Activated T-cell treated with anti-CD3 and anti-CD28 coated beads, Interleukin-2, amount 50 U/mL, for 24 hours (primary cell): Measurements from ENCODE around the gene CSF3.

ENCODE experiments used
- DNase-seq: peaks from one replicate; pipeline ENCODE4 v3.0.0-alpha.2; 2020
- H3K27ac Mint-ChIP-seq: 2 replicates; pipeline ENCODE4 v1.8.0; 2020; ENCODE audit warnings: mild to moderate bottlenecking, mixed read lengths
- H3K27me3 Mint-ChIP-seq: 2 replicates; pipeline ENCODE4 v1.8.0; 2020; ENCODE audit warnings: mixed read lengths
- H3K36me3 Mint-ChIP-seq: 2 replicates; pipeline ENCODE4 v1.8.0; 2020; ENCODE audit warnings: low read depth, mixed read lengths
- H3K4me1 Mint-ChIP-seq: 2 replicates; pipeline ENCODE4 v1.8.0; 2020; ENCODE audit warnings: low read depth, mixed read lengths
- H3K4me3 Mint-ChIP-seq: 2 replicates; pipeline ENCODE4 v1.8.0; 2020; ENCODE audit warnings: mild to moderate bottlenecking, moderate library complexity, mixed read lengths
- H3K9me3 Mint-ChIP-seq: 2 replicates; pipeline ENCODE4 v1.8.0; 2020; ENCODE audit warnings: mixed read lengths

The CSF3 gene

DNA sequence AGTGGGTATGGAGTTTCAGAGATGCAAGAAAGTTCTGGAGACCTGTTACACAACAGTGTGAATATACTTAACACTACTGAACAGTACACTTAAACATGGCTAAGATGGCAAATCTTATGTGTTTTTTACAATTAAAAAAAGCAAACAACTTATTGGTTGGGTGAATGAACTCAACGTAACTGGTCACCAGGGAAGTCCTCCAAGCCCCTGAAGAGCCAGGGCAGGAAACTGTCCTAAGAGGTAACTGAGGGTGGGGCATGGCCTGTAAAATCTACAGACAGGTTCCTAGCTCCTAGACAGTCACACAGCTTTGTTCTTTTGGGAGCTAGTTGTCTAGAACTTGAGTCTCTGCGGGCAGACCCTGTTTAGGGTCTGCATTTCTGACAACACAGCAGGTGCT is 10.3 kb downstream of the CSF3 start:
- no peak for DNase-seq
- Mint-ChIP-seq H3K27me3 (no peaks in the 10 kb centered on the region), H3K9me3 (no peaks in the 10 kb centered on the region), H3K36me3 (peaks cover 87% of the 10 kb centered on the region), H3K4me3 (no peak overlapping the region), H3K27ac (peak overlapping the region; percentile 19), H3K4me1 (peaks cover 22% of the 10 kb centered on the region)

DNA sequence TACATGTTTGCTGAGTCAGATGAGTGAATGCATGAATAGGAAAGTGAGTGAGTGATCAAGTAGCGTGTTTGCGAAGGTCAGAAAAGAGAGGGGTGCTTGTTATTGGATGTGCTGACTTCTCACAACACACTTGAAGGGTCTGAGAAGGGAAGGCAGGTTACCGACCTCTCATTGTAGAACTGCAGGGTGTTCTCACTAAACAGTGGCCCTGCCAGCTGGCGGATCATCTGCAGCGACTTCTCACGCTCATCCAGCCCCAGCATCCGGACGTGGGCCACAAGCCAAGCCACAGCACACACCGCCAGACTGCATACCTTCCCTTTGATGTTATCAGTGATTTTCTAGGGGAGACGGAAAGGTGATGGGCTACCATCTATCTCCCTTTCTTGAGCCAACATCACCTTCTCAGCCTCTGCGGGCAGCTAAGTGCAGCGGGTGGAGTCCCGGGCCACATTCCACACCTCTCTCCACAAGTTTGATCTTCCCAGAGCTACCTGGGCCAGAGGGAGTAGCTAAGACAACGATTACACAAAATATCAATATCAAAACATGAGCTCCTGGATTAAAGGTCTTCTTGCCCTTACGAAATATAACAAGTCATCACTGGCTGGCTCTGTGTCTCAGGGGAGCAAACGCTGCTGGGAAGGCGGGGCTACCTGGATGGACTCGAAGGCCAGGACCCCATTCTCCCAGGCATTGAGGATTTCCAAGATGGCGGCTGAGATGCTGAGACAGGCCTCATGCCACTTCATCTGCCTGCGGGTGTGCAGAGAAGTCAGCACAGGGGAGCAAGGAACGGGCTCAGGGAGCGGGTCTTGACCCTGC is 11.0 kb downstream of the CSF3 start:
- Mint-ChIP-seq H3K4me1 (peaks cover 22% of the 10 kb centered on the region), H3K27ac (peak overlapping the region; percentile 19), H3K9me3 (no peaks in the 10 kb centered on the region), H3K4me3 (no peak overlapping the region), H3K36me3 (peaks cover 88% of the 10 kb centered on the region), H3K27me3 (no peaks in the 10 kb centered on the region)
- peak; percentile 55 for DNase-seq

DNA sequence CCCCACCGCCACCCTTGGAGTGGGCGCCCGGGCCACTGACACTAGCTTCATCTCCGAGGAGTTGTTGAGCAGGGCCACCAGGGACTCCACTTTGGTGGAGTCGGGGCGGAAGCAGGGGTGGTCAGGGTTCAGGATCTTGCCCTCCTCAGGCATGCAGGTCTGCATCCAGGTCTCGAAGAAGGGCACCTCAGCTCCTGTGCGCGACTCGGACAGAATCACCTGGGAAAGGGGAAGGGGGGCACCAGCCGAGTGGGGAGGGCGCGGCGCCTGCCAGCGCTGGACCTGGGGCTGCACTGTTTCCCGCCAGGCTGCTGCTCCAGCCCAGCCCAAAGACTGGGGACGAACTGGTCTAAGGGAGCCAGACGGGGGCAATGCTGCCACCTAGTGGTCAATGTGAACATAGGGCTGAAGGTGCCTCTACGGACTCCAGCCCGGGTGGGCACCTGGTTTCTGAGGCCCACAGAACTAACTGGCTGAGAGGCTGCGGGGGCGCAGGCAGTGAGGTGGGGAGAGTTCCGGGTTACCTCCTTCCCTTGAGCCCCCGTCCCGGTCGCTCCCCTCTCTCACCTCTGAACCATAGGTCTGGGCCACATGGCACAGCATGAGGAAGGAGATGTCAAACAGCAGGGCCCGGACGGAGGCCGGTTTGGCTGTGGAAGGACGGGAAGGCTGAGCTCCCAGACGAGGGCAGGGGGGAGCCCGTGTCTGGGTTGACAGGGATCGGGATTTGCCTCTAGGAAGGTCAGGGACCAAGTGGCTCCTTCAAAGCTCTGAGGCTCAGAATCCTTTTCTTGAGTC is 11.8 kb downstream of the CSF3 start:
- Mint-ChIP-seq H3K4me1 (peaks cover 22% of the 10 kb centered on the region), H3K27ac (no peak overlapping the region), H3K4me3 (no peak overlapping the region), H3K36me3 (peaks cover 88% of the 10 kb centered on the region), H3K27me3 (no peaks in the 10 kb centered on the region), H3K9me3 (no peaks in the 10 kb centered on the region)
- DNase-seq: peak; percentile 81

DNA sequence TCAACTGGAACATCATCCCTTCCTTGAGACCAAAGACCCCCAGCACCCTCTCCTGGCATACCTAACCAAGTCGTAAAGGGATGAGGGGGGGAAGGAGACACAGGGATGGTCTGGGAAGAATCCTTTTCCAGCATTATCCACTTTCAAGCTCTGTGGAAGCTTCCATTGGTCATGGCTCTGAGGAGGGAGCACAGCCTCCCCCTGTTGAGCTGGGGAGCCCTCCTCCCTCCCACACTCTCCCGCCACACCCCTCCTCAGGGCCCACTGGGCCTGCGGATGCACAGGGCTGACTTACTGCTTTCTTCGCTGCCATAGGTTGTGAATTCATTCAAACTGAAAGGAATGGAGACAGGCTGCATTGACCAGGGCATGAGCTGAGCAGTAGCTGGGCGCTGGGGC is 12.4 kb downstream of the CSF3 start:
- DNase-seq: no peak
- Mint-ChIP-seq H3K27ac (no peak overlapping the region), H3K27me3 (no peaks in the 10 kb centered on the region), H3K4me1 (peaks cover 22% of the 10 kb centered on the region), H3K4me3 (no peak overlapping the region), H3K36me3 (peaks cover 88% of the 10 kb centered on the region), H3K9me3 (no peaks in the 10 kb centered on the region)

DNA sequence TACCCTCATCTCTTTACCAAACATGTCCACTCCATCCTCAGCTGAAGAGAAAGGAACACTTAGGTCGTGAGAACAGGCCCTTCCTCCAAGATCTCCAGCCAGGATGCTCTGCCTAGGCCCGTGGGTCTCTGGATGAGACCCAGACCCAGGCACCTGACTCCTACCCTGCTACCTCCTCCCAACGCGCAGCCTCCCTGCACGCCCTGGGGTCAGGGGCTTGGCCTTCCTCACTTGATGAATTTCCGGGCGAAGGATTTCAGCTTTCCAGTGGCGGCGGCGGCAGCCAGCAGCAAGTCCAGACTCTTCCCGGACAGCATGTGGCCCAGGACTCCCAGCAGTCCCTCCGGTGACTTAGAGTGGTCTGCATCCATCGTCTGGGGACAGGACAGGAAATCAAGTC is 13.4 kb downstream of the CSF3 start:
- H3K4me3 Mint-ChIP-seq: no peak overlapping the region
- peaks cover 89% of the 10 kb centered on the region for H3K36me3 Mint-ChIP-seq
- H3K27me3 Mint-ChIP-seq: no peaks in the 10 kb centered on the region
- H3K4me1 Mint-ChIP-seq: peaks cover 22% of the 10 kb centered on the region
- H3K27ac Mint-ChIP-seq: no peak overlapping the region
- no peaks in the 10 kb centered on the region for H3K9me3 Mint-ChIP-seq
- DNase-seq: no peak

DNA sequence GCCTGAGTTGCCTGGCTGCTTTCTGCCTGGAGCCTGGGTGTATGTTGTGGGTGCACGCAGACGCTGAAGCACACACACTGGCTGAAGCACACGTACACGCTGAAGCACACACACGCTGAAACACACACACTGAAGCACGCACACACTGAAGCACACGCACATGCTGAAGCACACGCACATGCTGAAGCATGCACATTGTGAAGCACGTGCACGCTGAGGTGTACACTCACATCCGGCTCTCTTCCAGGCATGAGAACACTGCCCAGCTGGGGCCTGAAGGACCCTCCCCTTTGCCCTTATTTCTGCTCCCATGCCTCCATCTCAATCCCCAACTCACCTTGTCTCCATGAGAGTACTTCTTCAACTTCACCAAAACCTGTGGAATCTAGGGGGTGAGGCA is 16.5 kb downstream of the CSF3 start:
- Mint-ChIP-seq H3K27me3 (no peaks in the 10 kb centered on the region), H3K27ac (peak overlapping the region; percentile 37), H3K9me3 (no peaks in the 10 kb centered on the region), H3K4me3 (no peak overlapping the region), H3K36me3 (peaks cover 95% of the 10 kb centered on the region), H3K4me1 (peaks cover 6% of the 10 kb centered on the region)
- no peak for DNase-seq

- no peak overlapping the region for H3K4me3 Mint-ChIP-seq
- no peaks in the 10 kb centered on the region for H3K27me3 Mint-ChIP-seq
- no peaks in the 10 kb centered on the region for H3K9me3 Mint-ChIP-seq
- H3K4me1 Mint-ChIP-seq: no peaks in the 10 kb centered on the region
- H3K36me3 Mint-ChIP-seq: peaks cover 92% of the 10 kb centered on the region
- no peak for DNase-seq
- no peak overlapping the region for H3K27ac Mint-ChIP-seq
Observed at GRCh38 chr17:40032322-40033320, 17.4 kb downstream of the CSF3 start.

GRCh38 chr17:40033339-40033738 is 18.1 kb downstream of the CSF3 start:
- H3K27ac Mint-ChIP-seq: no peak overlapping the region
- peaks cover 85% of the 10 kb centered on the region for H3K36me3 Mint-ChIP-seq
- no peaks in the 10 kb centered on the region for H3K9me3 Mint-ChIP-seq
- H3K4me3 Mint-ChIP-seq: no peak overlapping the region
- DNase-seq: no peak
- no peaks in the 10 kb centered on the region for H3K27me3 Mint-ChIP-seq
- no peaks in the 10 kb centered on the region for H3K4me1 Mint-ChIP-seq

DNA sequence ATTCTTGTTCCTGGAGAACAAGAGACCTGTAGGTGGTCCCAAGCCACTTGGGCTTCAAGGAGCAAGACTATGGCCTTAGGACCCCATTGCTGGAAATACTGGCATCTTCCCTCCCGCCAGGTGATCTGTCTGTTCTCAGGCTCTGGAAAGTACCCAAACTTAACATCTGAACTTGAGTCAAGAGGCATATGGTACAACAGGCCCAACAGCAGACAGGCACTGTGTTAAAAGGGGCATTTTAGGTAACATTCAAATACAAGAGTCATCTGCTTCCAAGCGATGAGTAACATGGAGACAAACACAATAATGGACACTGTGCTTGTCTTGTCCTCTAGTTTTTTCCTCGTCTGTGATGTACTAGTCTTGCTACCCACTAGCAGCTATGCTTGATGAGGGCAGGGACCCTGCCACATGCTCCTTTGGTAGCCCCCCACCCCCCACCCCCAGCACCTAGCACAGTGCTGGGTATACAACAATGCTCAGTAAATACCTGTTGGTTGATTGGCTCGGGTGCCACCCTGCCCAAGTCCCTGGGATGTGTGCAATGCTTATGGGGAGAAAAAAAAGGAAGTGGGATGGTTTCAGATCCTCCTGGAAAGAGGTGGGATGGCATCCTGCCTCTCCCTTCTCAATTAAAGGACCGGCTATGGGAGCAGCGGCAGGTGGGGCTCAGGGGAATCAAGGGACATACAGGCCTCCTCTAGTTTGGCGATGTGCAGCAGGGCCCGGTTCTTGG is 19.4 kb downstream of the CSF3 start:
- no peaks in the 10 kb centered on the region for H3K9me3 Mint-ChIP-seq
- no peak overlapping the region for H3K4me3 Mint-ChIP-seq
- peaks cover 81% of the 10 kb centered on the region for H3K36me3 Mint-ChIP-seq
- DNase-seq: no peak
- H3K27ac Mint-ChIP-seq: no peak overlapping the region
- H3K27me3 Mint-ChIP-seq: no peaks in the 10 kb centered on the region
- no peaks in the 10 kb centered on the region for H3K4me1 Mint-ChIP-seq

- no peak for DNase-seq
- no peaks in the 10 kb centered on the region for H3K27me3 Mint-ChIP-seq
- H3K4me3 Mint-ChIP-seq: no peak overlapping the region
- no peaks in the 10 kb centered on the region for H3K9me3 Mint-ChIP-seq
- peaks cover 75% of the 10 kb centered on the region for H3K36me3 Mint-ChIP-seq
- no peak overlapping the region for H3K27ac Mint-ChIP-seq
- H3K4me1 Mint-ChIP-seq: no peaks in the 10 kb centered on the region
Observed at GRCh38 chr17:40035162-40035559, 19.9 kb downstream of the CSF3 start.

- Mint-ChIP-seq H3K4me1 (no peaks in the 10 kb centered on the region), H3K36me3 (peaks cover 64% of the 10 kb centered on the region)
- DNase-seq: no peak
Observed at GRCh38 chr17:40038882-40039513, 23.8 kb downstream of the CSF3 start.

DNA sequence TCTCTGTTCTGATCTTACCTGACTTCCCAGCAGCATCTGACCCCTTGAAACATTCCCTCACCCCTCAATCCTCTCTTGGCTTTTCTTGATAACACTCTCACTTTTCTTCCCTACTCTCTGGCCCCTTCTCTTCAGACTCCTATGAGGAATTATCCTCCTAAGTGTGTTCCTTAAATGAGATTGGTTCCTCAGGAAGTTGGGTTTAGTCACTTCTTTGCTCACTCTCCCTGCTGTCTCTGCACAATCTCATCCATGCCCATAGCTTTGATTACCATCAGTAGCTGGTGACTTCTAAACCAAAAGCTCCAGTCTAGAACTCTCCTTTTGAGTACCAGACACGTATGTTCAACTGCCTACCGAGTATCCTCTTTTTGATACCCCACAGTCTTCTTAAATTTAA is 26.0 kb downstream of the CSF3 start:
- H3K27me3 Mint-ChIP-seq: no peaks in the 10 kb centered on the region
- H3K4me3 Mint-ChIP-seq: no peak overlapping the region
- no peaks in the 10 kb centered on the region for H3K9me3 Mint-ChIP-seq
- no peak for DNase-seq
- no peaks in the 10 kb centered on the region for H3K4me1 Mint-ChIP-seq
- H3K27ac Mint-ChIP-seq: no peak overlapping the region
- H3K36me3 Mint-ChIP-seq: peaks cover 55% of the 10 kb centered on the region

More at GRCh38 chr17:40038882-40039513, 23.8 kb downstream of the CSF3 start:
- Mint-ChIP-seq H3K9me3 (no peaks in the 10 kb centered on the region), H3K4me3 (no peak overlapping the region), H3K27me3 (no peaks in the 10 kb centered on the region), H3K27ac (no peak overlapping the region)

DNA sequence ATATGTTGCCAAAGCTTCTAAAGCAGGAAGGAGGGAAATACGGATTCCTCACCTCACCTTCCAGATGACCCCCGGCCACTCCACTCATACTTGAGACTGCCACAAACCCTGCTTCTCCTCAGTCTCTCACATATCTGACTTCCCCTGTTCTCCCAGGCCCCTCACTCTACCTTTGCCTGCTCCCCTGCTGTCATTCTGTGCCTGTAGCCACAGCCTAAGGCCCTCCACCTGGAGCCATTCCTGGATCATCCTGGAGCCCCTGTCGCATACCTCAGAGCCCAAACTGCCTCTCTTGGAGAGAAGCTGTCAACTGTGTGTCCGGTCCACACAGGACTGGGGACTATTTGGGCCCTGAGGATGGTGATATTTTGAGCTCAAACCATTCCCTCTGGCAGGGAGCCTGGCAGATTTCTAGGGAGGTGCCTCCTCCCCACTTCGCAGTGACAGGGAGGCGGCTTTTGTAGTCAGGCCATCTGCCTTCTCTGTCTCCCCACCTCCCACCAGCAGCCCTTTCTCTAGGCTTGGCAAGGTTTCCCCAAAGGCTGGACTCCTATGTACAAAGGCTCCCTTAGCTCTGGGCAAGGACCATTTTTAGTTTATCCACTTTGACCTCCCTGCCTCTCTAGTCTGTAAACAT is 41.3 kb downstream of the CSF3 start:
- H3K4me1 Mint-ChIP-seq: peaks cover 22% of the 10 kb centered on the region
- no peak for DNase-seq
- no peaks in the 10 kb centered on the region for H3K9me3 Mint-ChIP-seq
- H3K27ac Mint-ChIP-seq: no peak overlapping the region
- peaks cover 27% of the 10 kb centered on the region for H3K36me3 Mint-ChIP-seq
- no peak overlapping the region for H3K4me3 Mint-ChIP-seq
- H3K27me3 Mint-ChIP-seq: no peaks in the 10 kb centered on the region
